Measurements from ENCODE around the gene ATP1A4.

GRCh38 chr1:160133990-160134770, 17.2 kb upstream of the ATP1A4 start:
- TF ChIP-seq CTCF (IDR thresholded peaks at IDR 0.05) (no peak), POLR2A (IDR thresholded peaks at IDR 0.05) (no peak), POLR2AphosphoS5 (IDR thresholded peaks at IDR 0.05) (no peak)

All from sigmoid colon (tissue), 4 donors.